ENCODE results near the gene HSF2. TPM values are rescaled to one million over a fixed set of nuclear protein-coding genes. Genes with fewer than 3 reads are reported as not detected.
"Not testable (repeated sequence)": the region's sequence is repeated elsewhere in the genome, so short reads cannot be mapped to it uniquely, and the experiment has no call there.

Gene HSF2
- total and polyA plus RNA-seq, 2 donors from 2014 or later = 7.8 to 9.5 TPM

GRCh38 chr6:122458087-122458486 lies 58.6 kb downstream of the HSF2 start:
- no peak for TF ChIP-seq CTCF (IDR thresholded peaks at IDR 0.05; ENCODE audit: borderline replicate concordance, extremely low read depth, insufficient read depth)
- Histone ChIP-seq H3K27ac (ENCODE audit: low read depth in 2 of 2, low read length in 2 of 2) (no peak overlapping the region), H3K4me1 (ENCODE audit: control insufficient read depth in 2 of 3, insufficient read depth in 2 of 3, low read depth in 1 of 3, low read length in 3 of 3) (peaks cover 0 to 12% (median 4%) of the 10 kb centered on the region in 3 donors), H3K9ac (ENCODE audit: low read length in 3 of 3) (no peak overlapping the region), H3K36me3 (ENCODE audit: control insufficient read depth in 2 of 3, insufficient read depth in 3 of 3, low read length in 3 of 3) (peaks cover 6 to 34% (median 10%) of the 10 kb centered on the region in 3 donors), H3K4me3 (ENCODE audit: low read length in 3 of 3) (no peak overlapping the region), H3K9me3 (ENCODE audit: control insufficient read depth in 2 of 3, insufficient read depth in 1 of 3, low read length in 3 of 3) (no peaks in the 10 kb centered on the region), H3K27me3 (ENCODE audit: control insufficient read depth, insufficient read depth, low read length) (no peaks in the 10 kb centered on the region)
- intact Hi-C loops (cut with DNase I) = no loop called here
- DNase-seq (no peak), FAIRE-seq (no peak)

- H3K4me1 ChIP-seq (ENCODE audit: control insufficient read depth in 2 of 3, insufficient read depth in 2 of 3, low read depth in 1 of 3, low read length in 3 of 3) = peaks cover 0 to 12% (median 4%) of the 10 kb centered on the region in 3 donors
- intact Hi-C loops (cut with DNase I) = no loop called here
- TF ChIP-seq CTCF (IDR thresholded peaks at IDR 0.05; ENCODE audit: borderline replicate concordance, extremely low read depth, insufficient read depth) = no peak
- no peaks in the 10 kb centered on the region for H3K9me3 ChIP-seq (ENCODE audit: control insufficient read depth in 2 of 3, insufficient read depth in 1 of 3, low read length in 3 of 3)
- H3K4me3 ChIP-seq (ENCODE audit: low read length in 3 of 3) = peak overlapping the region in 1 of 3 donors; percentile 18
- no peaks in the 10 kb centered on the region for H3K27me3 ChIP-seq (ENCODE audit: control insufficient read depth, insufficient read depth, low read length)
- no peak for FAIRE-seq
- H3K9ac ChIP-seq (ENCODE audit: low read length in 3 of 3) = no peak overlapping the region
- peaks cover 6 to 24% (median 7%) of the 10 kb centered on the region in 3 donors for H3K36me3 ChIP-seq (ENCODE audit: control insufficient read depth in 2 of 3, insufficient read depth in 3 of 3, low read length in 3 of 3)
- no peak overlapping the region for H3K27ac ChIP-seq (ENCODE audit: low read depth in 2 of 2, low read length in 2 of 2)
- DNase-seq = no peak
Observed at GRCh38 chr6:122459240-122459639, 59.8 kb downstream of the HSF2 start.

- H3K4me3 ChIP-seq (ENCODE audit: low read length in 3 of 3); intact Hi-C loops (cut with DNase I); FAIRE-seq; DNase-seq; H3K9ac ChIP-seq (ENCODE audit: low read length in 3 of 3); H3K9me3 ChIP-seq (ENCODE audit: control insufficient read depth in 2 of 3, insufficient read depth in 1 of 3, low read length in 3 of 3); H3K27ac ChIP-seq (ENCODE audit: low read depth in 2 of 2, low read length in 2 of 2); H3K27me3 ChIP-seq (ENCODE audit: control insufficient read depth, insufficient read depth, low read length): not testable (repeated sequence)
- peaks cover 2 to 17% (median 2%) of the 10 kb centered on the region in 3 donors for H3K36me3 ChIP-seq (ENCODE audit: control insufficient read depth in 2 of 3, insufficient read depth in 3 of 3, low read length in 3 of 3)
- H3K4me1 ChIP-seq (ENCODE audit: control insufficient read depth in 2 of 3, insufficient read depth in 2 of 3, low read depth in 1 of 3, low read length in 3 of 3) = peaks cover 0 to 12% (median 4%) of the 10 kb centered on the region in 3 donors
Observed at GRCh38 chr6:122459865-122460416, 60.5 kb downstream of the HSF2 start.

- intact Hi-C loops (cut with DNase I) = no loop called here
- no peak overlapping the region for H3K9ac ChIP-seq (ENCODE audit: low read length in 3 of 3)
- FAIRE-seq = no peak
- H3K27ac ChIP-seq (ENCODE audit: low read depth in 2 of 2, low read length in 2 of 2) = no peak overlapping the region
- DNase-seq = no peak
- H3K9me3 ChIP-seq (ENCODE audit: control insufficient read depth in 2 of 3, insufficient read depth in 1 of 3, low read length in 3 of 3) = no peaks in the 10 kb centered on the region
- no peak overlapping the region for H3K4me3 ChIP-seq (ENCODE audit: low read length in 3 of 3)
- TF ChIP-seq CTCF (IDR thresholded peaks at IDR 0.05; ENCODE audit: borderline replicate concordance, extremely low read depth, insufficient read depth) = no peak
- peaks cover 0 to 12% (median 5%) of the 10 kb centered on the region in 3 donors for H3K4me1 ChIP-seq (ENCODE audit: control insufficient read depth in 2 of 3, insufficient read depth in 2 of 3, low read depth in 1 of 3, low read length in 3 of 3)
- H3K36me3 ChIP-seq (ENCODE audit: control insufficient read depth in 2 of 3, insufficient read depth in 3 of 3, low read length in 3 of 3) = peaks cover 0 to 5% (median 2%) of the 10 kb centered on the region in 3 donors
- no peaks in the 10 kb centered on the region for H3K27me3 ChIP-seq (ENCODE audit: control insufficient read depth, insufficient read depth, low read length)
Observed at GRCh38 chr6:122461885-122462284, 62.4 kb downstream of the HSF2 start.

Measured in kidney (tissue), 14 donors.